Left renal cortex interstitium (tissue), 4 donors: ENCODE measurements around the gene HOXB7. TPM values are rescaled to one million over a fixed set of nuclear protein-coding genes. Genes with fewer than 3 reads are reported as not detected.

Source experiments
- DNase-seq, 4 donors: peaks; one replicate each; pipeline ENCODE4 v3.0.0-alpha.2; 2013; ENCODE audit warnings: low read depth in 4 of 4, low spot score in 2 of 4, missing footprints in 1 of 4
- polyA plus RNA-seq, 4 donors: library from polyadenylated mRNA; unstranded; fragments of 120-200 nt; gene quantifications; one replicate each; pipeline ENCODE4 v1.2.1, GENCODE V29; 2013; ENCODE audit not compliant: insufficient read length in 4 of 4

HOXB7 gene
- polyA plus RNA-seq, 4 donors = 45.7 to 64.9 (median 51.8) TPM

DNA sequence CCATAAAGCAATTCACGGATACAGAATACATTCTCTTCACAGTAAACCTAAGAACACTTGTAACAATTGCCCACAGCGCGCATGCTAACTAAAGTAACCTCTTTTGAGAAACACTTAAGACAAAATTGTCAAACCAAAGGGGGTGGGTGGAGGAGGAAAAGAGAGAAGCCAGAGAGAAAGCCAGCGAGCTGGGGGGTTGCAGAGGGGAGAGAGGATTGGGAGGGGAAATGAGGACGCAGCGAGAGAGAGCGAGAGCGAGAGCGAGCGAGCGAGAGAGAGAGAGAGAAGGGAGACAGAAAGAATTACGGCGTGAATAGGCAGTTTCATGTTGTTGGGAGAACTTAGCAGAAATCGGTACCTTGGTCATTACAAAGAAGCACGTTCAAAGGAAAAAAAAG is 1.6 kb upstream of the HOXB7 start:
- DNase-seq = no peak

DNA sequence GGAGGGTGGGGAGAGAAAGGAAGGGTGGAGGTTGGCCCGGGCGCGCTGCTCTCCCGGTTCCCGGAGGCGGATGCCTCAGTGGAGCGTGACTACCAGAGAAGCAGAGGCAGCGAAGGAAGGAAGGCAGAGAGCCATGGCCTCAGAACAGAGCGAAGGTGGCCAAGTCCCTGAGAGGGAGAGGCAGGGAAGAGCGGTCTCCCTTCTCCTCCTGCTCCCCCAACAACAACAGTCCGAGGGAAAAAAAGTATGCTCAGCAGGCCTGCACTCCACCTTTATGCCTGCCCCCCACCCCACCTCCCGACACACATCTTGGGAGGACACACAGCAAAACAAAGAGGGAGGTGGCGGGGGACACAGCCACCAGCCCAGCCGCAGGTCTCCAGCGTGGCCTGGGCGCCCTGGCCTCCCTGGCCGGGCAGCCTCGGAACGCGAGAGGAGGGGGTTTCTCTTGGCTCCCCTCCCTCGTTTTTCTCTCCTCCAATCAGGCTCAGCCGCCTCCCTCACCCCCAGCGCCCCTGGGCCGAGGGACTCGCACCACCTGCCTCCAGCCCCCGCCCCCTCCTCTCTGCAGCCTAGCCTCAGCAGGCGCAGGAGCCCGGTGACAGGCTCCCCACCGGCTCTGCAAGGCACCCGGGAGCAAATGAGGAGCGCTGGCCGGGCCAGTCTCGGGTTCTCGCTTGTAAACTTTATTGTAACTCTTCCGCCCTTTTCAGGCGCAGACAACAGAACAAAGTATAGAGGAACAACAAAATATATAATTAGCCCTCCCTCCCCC is 1.1 kb upstream of the HOXB7 start:
- no peak for DNase-seq

DNA sequence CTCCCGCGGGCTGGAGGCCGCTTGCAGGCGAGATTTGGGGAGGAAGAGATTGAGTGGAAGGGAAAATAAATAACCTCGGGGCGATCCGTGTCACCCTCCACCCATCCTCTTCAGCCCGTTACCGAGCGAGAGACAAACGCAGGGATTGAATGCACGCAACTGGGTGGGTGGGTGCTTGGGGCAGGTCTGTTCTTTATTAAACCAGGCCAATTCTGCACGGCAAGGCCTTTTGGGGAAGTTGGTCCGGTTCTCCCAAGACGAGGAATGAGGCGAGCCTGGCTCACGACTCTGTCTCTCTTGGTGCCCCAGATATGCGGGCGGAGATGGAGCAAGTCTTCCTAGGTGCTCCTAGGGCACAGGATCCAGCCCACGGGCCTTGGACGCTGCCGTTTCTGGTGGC is 396 bp upstream of the HOXB7 start:
- DNase-seq = no peak

DNA sequence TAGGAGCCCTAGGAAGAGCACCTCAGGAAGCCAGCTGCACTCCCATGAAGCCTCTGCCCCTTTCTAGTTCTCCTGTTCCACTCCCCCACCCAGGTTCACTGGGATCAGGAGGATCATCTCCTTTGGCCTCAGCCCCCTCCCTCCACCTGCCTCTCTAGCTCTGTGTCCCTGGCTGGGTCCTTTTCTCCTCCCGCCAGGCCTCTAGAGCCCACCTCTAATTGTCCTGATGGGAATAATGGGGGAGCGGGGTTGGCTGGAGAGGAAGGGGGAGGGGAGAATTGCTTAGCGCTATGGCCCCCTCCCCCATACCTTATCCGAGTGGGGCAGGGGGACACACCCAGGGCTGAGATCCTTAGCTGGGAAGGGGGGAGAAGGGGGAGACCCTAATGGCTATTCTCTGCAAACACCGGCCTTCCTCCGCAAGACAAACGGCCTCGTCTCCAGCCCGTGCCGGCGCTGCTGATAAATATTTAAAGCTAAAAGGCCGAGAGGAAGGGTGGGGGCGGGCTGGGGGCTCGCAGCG is 997 bp downstream of the HOXB7 start:
- DNase-seq = no peak

DNA sequence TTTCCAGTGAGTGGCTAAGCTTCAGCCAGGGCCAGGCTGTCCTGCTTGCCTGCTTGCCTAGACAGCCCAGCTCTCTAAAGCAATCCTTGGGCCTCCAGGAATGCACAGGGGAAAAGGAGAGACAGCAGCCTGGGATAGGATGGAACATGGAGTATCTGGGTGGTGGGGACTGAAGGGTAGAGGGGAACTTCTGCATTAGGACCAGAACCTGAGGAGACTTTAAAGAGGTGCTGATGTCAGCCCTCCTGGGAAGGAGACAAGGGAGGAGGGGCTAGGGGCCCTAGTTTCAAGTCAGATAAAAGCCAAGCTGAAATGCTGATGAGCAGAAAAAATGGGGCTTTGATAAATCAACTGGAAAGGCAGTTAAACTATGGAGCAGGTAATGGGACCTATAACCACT is 1.8 kb downstream of the HOXB7 start:
- no peak for DNase-seq

DNA sequence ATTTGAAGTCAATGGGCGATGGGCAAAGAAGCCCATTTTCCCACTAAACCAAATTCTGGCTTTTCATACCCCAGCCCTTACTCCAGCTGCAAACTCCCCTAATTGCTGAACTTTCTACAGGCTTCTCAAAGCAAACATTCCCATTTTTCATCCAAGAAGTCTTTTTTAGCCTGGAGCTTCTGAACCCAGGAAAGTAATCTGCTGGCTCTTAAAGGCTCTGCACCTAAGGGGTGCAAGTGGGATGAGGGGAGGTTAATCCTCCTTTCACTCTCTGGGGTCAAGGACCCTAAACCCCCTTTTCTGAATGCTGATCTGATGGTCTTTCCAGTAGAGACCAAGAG is 2.4 kb downstream of the HOXB7 start:
- DNase-seq = no peak

DNA sequence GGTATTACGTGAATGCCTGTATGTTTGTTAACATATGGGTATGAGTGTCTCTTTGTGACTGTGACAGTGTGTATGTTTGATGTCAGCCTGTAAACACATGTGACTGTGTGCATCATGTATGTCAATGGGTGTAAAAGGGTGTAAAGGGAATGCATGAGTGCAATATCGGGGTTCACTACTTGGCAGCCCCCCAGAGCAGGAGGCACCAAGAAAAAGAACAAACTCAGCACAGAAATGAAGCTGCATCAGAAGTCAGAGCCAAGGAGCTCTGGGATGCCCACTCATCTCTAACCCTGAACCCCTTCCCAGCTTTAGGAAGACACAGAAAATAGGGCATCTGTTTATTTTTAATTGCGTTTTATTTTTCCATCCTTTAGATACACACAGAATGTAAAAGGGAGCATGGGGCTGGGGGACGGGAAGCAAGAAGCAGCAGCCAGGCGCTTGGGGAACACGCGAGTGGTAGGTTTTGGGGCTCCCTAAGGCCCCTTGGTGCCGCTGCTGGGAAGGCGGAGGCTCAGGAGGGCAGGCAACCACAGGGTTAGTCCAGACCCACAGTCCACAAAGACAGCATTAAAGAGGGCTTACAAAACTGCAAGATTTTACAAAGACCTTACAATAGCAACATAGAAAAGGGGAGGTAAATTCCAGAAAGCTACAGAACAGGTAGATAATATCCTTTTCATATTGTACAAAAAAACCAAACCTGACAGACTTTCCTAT is 3.8 kb downstream of the HOXB7 start:
- no peak for DNase-seq

DNA sequence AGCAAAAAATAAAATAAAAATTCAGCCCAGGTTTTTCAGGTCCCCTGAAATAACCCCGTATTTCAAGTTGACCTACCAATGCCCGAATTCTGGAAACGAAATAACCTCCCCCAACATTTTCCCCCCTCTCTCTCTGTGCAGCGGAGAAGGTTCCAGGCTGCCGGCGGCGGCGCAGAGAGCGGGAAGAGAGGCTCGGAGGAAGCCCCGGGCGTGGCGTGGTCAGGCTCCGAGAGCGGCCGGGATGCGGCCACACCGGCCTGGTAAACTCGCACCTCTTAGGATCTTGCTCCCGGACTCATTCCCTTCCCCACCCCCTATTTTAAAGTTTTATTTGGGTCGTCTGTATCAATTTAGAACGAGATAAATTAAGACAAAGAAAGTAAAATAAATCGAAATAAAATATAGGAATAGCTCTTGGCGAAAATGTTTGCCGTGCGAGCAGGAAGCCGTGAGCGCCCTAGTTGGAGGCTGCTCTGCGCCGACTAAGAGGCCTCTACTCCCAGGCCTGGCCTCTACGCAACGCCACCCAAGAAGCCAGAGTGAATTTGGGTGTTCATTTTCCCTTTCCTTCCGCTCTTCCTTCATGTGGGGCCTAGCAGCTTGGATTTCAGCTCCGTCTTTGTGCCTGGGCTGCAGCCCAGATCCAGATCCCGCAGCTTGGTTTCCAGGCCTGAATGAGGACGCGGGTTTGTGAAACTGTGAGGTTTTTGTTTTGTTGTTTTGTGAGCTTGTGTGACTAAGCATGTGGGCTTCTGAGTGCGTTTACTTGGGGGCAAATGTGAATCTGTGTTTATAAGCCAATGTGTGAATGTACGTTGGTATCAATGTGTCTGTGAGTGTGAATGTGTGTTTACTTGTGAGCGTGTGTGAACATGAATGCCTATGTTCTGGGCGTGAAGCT is 4.6 kb downstream of the HOXB7 start:
- DNase-seq = no peak

DNA sequence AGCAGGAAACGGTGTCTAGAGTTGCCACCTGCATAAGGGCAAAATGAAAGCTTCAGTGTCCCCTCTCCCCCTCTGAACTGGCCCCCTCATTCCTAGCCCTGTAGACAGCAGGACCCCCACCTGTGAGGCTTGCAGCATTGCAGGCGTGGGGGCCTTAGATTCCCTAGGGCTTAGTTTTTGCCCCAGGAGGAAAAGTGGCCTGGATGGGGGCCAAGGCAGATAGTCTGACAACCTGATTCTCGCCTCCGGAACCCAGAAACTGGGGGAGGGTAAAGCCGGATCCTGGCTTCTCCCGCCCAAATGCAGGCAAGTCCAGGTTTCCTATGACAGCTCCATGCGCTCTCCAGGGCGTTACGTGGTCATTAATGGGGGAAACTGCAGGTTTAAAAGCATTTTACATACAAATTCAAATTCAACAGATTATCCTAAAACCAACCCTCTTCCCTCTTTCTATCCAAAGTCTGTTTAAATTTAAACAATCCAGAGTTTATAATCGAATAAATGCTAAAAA is 5.4 kb downstream of the HOXB7 start:
- no peak for DNase-seq

DNA sequence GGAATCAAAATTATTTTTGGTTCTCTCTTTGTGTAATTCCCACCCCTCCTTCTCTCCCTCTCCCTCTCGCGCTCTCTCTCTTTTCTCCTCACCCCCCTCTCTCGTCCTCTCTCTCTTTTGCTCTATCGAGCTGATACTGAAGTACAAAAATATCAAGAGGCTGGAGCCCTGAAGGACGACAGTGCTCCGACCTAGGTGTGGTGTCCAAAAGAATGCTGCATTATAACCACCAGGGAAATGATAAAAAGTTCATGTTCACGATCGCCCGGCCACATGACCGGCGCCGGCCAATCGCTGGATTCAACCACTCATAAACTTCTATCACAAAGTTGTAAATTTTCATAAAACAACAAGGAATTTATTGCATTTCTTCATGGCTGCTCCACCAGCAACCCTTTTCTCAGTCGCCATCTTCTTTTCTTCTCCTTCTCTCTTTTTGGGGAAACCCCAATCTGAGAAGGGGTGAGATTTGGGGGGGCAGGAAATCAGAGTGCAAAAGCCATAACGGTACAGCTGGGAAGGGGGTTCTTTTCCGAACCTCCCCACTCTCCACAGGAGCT is 6.0 kb downstream of the HOXB7 start, which contains the start of gene HOXB6:
TSS of gene HOXB6 (minus strand) at position 217 of the 560 bp plus-strand sequence. CDS start 6,836 bp downstream, outside the sequence.
- DNase-seq = no peak

DNA sequence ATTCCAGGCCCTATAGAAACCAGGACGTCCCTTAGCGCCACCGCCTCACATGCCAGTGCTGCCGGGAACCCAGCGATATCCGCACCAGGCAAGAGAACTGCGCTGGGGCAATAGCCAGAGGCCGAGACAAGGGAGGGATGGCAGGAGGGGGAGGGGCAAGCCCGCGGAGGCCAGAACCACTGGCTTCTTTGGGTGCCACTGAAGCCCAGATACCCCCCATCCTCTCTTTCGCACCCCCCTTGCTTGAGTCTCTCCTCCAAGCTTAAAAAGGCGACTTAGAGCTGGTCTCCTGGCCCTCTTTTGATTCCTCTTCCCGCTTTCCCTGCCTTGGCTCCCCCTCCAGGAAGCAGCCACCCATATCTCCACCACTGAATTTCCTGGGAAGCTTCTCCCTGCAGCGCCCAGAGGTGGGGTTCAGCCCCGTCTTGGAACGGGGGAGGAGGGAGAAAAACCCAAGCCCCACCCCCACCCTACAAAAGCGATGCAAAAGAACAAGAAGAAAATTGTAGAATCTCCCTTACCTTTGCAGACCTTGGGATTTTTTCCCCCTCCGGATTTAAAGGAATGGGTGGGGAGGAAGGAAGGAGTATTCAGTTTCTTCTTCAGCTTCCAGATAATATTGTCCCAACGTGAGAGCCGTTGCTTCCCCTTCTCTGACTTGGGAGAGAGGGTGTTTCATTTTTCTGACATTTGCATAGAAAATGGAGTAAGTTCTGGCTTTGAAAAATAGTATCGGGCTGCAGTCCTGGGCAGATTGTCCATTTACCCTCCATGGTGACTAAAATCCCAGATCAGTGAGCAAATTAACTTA is 6.7 kb downstream of the HOXB7 start:
- DNase-seq = no peak

DNA sequence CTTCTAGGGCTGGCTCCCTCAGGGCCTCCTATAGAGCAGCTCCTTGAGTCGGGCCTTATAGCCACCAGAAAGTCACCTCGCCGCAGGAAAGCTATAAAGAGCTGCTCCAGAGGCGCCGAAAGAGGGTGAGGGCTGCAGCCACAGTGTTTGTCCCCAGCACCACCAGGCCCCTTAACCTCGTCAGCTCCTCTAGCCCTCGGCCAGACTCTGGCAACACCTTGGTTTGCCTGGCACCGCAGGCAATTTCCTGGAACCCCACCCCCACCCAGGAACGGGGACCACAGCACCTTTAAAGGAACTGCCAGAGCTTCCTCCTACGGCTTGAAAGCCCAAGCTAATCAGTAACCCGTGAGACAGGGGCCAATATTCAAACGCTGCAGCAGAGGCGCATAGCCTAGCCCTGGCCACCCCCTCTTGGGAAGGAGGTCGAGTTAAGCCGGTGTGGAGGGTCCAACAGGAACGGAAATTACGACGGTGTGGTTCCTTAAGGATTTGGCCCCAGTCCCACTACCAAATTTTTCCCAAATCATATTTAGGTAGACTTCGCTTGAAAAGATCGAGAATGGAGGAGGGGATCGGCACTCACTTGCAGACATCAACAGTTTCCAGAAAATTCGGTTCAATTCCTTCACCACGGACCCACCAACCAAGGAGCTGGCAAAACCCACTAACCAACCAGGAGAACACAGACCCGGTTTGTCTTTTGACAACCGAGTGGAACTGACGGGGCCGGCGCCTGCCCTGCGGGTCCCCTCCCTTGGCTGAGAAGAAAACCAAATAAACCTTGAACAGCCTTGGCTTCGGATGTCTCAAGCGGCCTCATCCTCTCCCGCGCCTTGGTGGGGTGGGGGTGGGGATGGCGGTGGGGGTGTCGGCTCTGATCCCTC is 9.0 kb downstream of the HOXB7 start:
- no peak for DNase-seq

DNA sequence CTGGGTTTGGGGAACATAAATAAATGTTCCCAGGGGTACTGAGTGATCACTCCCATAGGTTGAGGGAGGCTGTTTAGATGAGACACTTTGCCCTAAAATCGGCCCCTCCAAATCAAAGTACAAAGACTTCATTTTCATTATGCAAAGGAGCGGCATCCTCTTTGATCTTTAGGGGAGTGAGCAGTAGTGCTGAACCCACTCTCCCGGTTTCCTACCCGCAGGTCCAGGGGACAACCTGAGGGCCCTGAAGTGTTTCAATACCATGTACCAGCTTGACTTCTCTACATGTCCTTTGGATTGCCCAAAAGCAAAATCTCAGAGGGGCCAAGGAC is 9.6 kb downstream of the HOXB7 start:
- DNase-seq = no peak

DNA sequence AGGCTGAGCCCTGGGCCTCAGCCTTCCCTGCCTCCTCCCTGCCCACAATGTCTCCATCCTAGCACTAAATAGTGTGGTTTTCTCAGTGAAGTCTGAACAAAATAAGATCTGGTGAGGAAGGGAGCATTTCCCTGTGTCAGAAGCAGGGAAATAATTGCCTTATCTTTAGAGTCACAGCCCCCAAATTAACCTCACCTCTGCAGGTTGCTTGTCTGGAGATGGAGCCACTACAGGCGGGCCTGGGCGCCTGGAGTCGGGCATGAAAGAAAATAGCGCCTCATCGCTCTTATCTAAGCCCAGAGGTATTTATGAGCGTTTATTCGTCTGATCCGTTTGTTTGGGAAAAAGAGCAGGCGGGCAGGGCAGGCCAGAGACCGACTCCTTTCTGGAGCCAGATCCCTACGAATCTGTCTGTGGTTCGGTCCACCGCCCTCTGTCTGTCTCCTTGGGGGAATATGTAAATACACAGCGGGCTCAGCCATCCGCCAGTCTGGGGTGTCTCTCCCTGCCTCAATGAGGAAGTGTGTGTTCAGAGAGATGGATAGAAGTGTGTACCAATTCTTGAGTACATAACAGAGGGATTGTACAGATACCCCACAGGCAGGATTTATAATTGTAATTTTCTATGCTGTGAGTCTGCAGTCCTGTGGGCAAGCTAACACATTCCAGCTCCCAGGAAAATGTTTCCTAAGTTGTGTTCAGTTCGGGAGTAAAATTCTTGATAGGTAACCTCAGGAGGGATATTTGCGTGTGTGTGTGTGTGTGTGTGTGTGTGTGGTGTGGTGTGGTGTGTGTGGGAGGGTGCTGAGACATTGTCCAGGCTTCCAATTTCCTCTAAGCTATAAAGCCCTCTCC is 10.3 kb downstream of the HOXB7 start:
- no peak for DNase-seq

DNA sequence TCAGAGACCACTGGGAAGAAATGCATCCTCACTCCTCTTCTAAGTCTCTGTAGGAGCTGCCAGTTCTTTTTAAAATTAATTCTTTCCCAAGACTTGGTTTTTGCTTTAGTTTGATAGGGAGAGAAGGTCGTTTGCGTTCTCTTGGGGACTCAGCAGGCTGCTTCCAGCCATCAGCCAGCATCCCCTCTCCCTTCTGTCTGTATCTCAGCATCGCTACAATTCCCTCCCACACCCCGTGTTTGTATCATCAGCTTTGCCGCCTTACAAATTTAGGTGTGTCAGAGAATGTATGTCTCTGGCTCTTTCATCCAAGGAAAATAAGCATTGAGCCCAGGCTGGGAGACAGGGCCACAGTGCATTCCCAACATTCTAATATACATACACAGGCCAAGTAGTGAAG is 11.5 kb downstream of the HOXB7 start:
- DNase-seq = no peak

DNA sequence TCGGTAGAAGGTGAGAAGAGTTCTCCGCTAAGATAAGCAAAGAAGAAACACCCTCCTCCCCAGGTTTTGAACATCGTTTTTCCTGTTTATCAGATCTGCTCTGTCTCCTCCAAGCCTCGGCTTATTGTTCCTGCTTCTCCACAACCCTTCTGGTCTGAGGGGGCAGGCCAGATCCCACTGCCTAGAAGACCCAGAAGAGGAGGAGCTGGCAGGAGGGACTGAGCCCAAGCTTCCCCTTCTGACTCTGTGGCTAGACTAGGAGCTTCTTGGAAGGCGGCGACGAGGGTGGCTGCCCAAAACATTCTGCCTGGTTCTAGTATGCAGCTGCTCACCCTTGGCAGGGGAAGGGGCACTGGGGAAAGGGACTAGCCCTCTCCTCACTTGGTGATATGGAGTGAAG is 12.1 kb downstream of the HOXB7 start:
- DNase-seq = no peak

DNA sequence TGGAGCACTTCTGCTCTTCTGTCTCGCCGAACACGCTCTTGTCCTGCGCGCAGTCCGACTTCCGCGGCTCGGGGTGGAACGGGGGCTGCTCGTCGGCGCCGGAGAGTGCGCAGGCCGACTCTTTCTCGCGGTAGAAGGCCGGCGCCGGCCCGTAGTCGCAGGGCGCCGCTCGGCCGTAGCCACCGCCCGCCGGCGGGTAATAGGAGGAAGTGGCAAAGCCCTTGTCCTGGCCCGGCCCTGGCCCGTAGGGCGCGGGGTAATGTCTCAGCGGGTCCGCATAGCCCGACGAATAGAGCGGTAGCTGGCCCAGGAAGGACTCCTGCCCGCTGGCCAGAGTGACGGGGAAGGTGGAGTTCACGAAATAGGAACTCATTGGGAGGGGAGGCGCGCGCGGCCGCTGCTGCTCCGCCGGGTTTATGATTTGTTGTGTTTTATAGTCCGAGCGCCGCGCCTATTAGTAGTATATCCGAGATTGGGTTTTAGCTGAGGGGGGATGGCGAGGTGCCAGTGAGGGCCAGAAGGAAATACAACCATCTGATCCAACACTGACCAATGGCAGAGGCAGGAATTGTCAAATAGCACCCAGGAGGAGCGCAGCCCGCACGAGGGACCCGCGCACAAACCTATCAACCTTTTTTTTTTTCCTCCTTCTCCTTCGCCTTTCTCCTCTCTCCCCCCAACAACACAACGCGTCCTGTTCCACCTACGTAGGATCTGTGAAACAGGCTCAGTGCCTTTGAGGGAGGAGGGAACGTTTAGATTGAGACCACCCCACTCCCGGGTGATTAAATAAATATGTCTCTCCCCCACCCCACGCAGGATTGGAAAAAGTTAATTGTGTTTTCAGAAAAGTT is 12.8 kb downstream of the HOXB7 start:
- DNase-seq = no peak
